ENCODE data around the gene SPIN1.

DNA sequence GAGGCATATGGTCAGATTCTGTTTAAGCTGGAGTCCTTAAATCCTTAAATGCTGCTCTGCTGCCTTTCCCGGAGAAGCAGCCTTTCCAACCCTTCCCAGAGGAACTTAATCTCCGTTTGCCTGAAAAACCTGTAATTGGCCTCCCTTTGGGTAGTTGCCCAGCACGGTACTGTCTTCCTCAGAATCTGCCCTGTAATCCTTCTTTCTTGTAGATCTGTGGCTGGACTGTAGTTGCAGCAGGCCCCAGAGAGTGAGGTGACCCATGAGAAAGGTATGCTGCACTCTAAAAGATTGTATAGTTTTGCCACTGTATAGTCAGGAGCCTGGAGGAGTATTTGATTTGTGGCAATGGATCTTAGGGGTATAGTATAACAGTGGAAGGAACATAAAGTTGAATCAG lies 11.7 kb downstream of the SPIN1 start:
- TF ChIP-seq, protein P1, sequence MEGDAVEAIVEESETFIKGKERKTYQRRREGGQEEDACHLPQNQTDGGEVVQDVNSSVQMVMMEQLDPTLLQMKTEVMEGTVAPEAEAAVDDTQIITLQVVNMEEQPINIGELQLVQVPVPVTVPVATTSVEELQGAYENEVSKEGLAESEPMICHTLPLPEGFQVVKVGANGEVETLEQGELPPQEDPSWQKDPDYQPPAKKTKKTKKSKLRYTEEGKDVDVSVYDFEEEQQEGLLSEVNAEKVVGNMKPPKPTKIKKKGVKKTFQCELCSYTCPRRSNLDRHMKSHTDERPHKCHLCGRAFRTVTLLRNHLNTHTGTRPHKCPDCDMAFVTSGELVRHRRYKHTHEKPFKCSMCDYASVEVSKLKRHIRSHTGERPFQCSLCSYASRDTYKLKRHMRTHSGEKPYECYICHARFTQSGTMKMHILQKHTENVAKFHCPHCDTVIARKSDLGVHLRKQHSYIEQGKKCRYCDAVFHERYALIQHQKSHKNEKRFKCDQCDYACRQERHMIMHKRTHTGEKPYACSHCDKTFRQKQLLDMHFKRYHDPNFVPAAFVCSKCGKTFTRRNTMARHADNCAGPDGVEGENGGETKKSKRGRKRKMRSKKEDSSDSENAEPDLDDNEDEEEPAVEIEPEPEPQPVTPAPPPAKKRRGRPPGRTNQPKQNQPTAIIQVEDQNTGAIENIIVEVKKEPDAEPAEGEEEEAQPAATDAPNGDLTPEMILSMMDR (IDR thresholded peaks at IDR 0.05; ENCODE audit: borderline replicate concordance, extremely low read depth, low read length, poor library complexity, severe bottlenecking) = no peak
- no peak for TF ChIP-seq EZH2 (IDR thresholded peaks at IDR 0.05; ENCODE audit: borderline replicate concordance, low read depth, low read length, severe bottlenecking)
